ENCODE results near the gene ZBTB46.

The ZBTB46 gene

GRCh38 chr20:63840405-63840828 is 9.4 kb upstream of the ZBTB46 start:
- DNase-seq: no peak

GRCh38 chr20:63839620-63840019 is 8.6 kb upstream of the ZBTB46 start:
- DNase-seq: no peak

DNA sequence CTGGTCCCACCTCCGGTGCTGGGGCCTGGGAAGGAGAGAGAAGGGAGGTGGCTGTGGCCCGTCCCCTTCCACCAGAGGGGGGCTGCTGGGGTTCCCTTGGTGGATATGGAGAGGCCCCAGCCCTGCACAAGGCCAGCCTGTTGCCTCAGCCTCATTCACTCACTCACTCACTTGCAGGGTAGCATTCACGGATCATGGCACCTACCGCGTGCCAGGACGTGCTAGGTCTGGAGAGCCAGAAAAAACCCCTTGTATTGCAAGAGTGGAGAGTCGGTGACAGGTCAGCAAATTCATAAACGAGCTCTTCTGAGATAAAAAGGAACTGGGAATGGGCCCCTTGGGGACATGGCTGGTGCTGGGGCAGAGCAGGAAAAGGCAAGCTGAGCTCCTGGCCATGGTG is 6.4 kb upstream of the ZBTB46 start:
- DNase-seq: no peak

DNA sequence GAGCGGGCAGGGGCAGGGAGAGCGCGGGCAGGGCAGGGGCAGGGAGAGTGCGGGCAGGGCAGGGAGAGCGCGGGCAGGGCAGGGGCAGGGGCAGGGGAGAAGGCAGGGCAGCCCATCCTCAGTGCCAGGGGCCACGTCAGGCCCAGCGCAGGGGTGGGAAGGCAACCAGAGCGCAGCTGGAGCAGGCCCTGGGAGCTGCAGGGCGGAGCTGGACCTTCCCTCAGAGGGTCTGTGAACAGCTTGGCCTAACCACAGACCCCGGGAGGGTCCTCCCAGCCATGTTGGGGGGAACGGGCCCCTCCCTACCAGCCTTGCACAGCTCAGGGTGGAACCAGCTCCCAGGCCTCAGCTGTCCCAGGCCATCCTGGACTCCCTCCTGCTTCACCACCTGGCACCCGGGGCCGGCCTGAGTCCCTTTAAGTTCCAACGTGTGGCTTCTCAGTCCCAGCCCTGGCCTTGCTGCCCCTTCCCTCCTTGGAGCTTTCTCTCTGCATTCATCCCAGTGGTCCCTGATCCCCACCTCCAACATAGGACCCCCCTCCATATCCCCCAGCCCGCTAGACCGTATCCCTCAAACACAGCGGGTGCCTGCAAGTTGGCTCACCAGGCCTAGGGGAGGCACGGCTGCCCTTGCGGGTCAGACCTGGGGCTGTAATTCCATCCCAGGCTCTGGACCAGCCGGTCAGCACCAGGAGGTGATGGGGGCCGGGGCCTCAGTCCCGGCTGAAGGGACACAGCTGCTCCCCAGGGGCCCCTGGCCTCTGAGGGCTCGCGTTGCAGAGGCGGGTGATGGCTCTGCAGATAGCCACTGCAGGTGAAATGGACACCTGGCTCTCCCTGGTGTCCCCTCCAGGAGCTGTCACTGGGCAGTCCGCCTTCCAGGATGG is 5.6 kb upstream of the ZBTB46 start:
- DNase-seq: no peak

DNA sequence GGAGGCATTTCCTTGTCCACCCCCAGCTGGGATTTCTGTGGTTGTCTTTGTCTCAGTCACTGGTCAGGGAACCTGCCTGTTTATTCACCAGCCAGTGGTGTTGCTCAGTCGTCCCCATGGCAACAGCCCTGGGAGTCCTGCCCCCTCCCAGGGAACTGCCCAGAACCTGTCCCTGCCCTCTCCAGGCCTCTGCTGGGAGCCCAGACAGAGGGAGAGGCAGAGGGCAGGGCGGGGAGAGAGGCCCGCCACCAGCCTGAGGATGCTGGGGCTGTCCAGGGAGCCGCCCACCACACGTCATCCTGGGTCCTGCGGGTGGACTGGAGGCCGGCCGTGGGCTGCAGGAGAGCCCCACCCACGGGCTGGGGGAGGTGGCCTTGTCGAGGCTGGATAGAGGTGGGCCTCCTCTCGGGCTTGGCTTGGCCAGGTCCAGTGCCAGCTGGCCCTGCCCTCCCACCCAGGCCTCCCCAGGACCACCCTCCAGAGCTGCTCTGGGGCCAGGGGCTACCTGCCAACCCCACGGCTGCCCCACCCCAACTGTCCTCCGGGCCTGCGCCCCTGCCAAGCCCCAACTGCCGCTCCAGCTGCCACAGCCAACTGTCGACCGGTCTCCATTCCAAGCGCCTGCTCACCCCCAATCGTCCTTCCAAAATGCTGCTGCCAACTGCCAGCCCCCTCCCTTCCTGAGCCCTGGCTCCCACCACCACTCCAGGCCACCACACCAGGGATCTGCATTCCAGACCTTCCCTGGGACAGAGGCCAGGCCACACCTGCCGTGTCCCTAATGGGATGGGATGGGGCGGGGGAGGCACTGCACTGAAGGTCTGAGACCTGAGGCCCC is 4.2 kb upstream of the ZBTB46 start:
- DNase-seq: peak in 33 of 51 donors; percentile 7 to 86 (median 53)

GRCh38 chr20:63834491-63834880 is 3.4 kb upstream of the ZBTB46 start:
- no peak for DNase-seq

DNA sequence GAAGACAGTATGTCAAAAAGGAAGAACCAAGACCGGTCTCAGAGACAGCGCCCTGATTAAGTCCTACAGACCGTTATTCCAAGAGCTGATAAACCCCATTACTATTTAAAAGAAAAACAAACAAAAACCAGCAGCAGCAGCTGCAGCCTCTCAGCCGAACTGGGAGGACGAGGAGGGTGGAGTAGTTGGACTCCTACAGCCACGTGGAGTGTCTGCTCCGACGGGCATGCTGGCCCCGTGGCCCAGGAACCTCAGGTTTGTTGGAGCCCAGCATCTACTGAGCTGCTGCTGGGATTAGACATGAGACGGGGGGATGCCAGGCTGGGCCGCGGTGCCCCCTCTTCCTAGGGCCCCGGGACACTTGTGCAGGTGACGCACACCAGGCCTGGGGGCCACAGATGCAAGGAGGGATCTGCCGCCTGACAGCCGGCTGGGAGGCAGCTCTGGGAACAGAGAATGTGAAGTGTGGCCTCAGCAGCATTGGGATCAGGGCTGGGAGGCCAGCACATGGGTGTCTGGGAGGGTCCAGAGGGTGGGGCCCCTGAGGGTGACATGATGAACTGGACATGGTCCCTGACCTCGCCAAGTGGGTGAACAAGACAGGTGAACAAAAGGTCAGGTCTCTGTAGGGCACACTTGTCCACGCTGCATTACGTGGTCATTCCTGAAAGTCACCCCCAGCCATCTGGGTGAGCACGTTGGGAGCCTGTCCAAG is 2.9 kb upstream of the ZBTB46 start:
- no peak for DNase-seq

GRCh38 chr20:63831993-63832686 is 1.1 kb upstream of the ZBTB46 start:
- DNase-seq: no peak

DNA sequence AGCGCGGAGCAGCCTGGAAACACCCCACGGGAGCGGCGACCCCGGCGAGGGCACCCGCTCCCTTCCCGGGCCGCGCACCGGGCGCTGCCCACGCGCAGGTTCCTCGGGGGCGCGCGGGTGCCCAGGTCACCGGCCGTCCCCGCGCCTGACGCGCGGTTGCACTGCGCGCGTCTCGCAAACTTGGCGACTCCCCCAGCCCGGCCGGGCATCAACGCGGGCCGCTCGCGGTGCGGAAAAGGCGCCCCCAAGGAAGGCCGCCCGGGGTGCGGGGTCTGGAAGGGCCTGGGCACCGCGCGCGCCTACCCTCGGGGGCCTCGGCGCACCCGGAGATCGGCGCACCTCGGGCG is 555 bp upstream of the ZBTB46 start:
- DNase-seq: no peak

GRCh38 chr20:63829945-63830835 is 874 bp downstream of the ZBTB46 start:
- peak in 4 of 51 donors; percentile 11 to 17 (median 16) for DNase-seq

DNA sequence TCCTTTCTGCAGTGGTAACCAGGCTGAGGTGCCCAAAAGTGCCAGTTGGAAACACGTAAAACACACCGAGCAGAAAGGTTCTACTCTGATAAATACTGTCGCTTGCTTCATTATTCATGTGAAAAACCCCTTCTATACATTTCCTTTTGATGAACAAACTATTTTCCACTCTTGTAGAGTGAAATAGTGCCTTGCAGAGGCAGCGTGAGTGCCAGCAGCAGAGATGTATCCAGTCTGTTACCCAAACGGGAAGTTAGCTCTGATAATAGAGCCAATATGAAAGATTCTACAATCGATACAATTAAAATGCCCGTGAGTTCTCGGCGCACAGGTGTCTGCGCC is 1.5 kb downstream of the ZBTB46 start:
- peak in 1 of 51 donors; percentile 21 for DNase-seq

DNA sequence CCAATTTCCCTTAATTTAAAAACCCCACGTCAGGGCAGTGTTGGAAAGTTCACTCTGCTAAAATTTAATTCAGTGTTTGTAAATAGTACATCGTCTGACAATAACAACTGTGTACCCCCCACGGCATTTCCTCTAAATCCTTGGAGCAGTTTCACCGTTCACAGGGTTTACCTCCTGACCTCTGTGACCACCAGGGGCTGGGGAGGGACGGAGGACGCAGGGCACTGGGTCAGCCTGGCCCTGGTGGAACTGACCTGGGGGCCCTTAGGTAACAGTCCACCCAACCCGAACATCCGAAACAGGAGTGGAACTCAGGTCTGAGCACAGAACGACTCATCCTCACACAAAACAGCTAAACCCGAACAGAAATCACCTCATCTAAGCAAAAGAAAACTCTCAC is 2.1 kb downstream of the ZBTB46 start:
- DNase-seq: no peak

DNA sequence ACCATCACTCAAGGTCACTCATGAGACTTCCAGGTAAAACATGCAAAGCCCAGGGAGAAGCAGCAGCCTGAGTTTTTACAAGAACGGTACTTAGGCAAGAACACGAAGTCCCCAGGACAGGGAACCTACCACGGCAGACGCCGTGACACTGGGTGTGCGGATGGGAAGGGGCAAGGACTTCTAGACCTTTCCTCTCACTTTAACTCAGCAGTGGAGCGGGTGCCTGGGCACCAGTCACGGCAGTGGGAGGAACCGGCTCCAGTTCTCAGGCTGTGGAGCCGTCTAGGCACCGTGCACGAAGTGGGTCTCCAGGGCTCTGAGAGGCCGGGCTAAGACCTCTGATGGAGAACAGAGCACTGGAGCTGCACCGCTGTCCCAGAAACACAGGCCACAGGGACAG is 2.5 kb downstream of the ZBTB46 start:
- DNase-seq: no peak

DNA sequence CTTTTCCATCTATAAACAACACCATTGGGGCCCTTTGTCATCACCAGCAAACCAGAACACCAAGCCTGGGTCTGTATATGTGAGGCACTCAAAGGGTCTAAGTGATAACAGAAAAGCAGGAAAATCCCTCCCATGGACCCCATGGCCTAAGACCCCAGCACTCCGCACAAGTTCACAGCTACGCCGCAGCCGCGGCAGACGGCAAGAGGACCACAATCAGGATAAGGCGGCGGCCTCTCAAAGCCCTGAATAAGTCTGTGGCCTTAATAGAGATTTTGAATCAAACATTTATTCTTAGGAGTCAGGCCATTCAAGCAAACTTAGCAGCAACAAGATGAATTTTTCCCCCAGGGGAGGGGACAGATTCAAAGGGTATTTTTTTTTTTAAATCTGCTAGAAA is 2.9 kb downstream of the ZBTB46 start:
- no peak for DNase-seq

DNA sequence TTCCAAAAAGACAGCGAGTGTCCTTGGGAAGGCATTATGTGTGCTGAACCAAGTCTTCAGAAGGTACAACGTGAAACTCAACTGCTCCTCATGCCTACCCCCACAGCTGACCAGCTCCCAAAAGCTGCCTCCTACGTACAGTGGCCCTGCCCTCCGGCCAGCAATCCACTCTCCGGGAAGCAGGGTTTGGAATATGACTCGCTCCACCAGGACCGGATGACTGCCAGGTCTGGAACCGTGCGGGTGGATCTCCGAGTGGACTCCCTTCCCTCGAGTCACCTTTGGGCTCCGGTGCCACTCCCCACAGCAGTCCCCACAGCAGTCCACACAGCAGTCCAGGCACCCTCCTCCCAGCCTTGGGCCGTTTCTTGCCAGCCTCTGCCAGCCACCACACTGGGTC is 4.3 kb downstream of the ZBTB46 start:
- DNase-seq: no peak

GRCh38 chr20:63825331-63826118 is 5.5 kb downstream of the ZBTB46 start:
- no peak for DNase-seq

DNA sequence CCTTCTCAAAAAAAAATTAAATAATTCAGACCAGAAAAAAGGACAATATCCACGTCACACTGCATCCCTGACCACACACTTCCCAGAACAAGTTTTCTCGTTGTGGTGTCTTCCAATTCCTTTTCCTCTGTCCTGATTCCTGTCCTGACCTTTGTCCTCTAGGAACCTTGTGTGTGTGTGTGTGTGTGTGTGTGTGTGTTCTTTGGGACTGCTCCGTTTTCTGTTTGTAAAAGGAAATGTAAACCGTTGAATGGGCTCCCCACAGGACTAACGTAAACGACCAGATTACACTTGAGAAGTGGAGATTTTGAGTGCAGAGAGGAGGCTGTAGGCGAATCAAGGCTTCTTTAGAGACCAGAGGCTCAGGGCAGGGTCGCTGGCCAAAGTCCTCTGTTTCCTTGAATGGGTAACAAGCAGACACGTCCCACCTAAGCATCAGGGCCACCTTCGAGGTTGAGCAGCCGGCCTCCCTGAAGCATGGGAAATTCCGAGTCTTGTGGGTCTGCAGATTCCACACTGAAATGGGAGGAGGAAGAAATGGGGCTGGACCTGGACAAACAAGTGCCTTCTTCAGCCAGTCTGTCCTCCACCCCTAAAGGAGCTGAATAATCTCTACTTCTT is 7.3 kb downstream of the ZBTB46 start:
- DNase-seq: no peak

DNA sequence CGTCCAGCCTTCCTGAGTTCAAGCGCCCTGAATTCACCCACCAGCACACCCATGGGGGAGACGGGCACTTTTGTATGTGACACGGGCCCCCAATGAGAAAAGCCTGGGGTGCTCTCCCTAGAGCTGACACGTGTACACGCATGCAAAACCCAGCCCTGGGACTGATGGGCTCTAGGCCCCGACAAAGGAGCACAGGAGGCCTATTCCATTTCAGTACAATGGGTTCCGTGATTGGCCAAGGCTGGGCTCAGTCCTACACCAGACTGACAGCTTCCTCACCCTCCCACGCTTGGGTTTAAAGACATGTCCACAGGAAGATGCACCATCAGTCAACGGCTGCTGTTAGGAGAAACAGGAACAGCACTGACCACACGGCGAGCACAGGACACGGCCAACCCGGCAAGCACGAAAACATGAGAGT is 8.8 kb downstream of the ZBTB46 start:
- peak in 10 of 51 donors; percentile 2 to 37 (median 23) for DNase-seq

DNA sequence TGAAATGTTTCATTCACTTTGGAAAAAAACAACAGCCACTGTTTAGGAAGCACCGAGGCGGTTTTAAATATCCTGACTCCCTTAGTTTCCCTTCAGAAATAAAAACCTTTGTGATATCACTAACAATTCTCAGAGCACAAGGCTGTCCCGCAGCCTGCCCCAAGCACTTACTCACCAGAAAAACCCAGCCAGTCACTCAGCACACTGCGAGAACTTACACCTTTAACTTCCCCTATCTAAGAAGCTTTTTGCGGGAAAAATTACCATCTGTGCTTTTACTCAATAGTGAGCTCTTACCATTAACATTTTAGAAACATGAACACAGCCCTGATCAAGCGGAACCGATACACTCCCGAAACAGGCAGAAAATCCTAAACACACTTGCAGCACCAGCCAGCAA is 9.3 kb downstream of the ZBTB46 start:
- DNase-seq: no peak
